Central memory CD8-positive, alpha-beta T cell (primary cell): ENCODE measurements around the gene MYCBP2.

Source experiments
- ATAC-seq: fragments of 150-1000 bp; cut with Tn5 transposase; replicated peaks from 2 replicates; pipeline ENCODE4 v1.10.0; 2022; ENCODE audit warnings: mild to moderate bottlenecking, moderate FRiP score, moderate number of reproducible peaks; ENCODE audit not compliant: poor library complexity, severe bottlenecking; ENCODE audit errors: extremely low read depth
- DNase-seq, 2 donors: peaks; one replicate each; pipeline ENCODE4 v3.0.0; 2021; ENCODE audit warnings: low spot score in 2 of 2
- H3K27ac Mint-ChIP-seq: one replicate; pipeline ENCODE4 v1.8.0; 2022; ENCODE audit warnings: low read depth, mild to moderate bottlenecking, moderate library complexity, mixed read lengths
- H3K27me3 Mint-ChIP-seq: one replicate; pipeline ENCODE4 v1.8.0; 2022; ENCODE audit warnings: mixed read lengths
- H3K36me3 Mint-ChIP-seq: one replicate; pipeline ENCODE4 v1.8.0; 2022; ENCODE audit warnings: mild to moderate bottlenecking, moderate library complexity, mixed read lengths; ENCODE audit not compliant: insufficient read depth
- H3K4me1 Mint-ChIP-seq: one replicate; pipeline ENCODE4 v1.8.0; 2022; ENCODE audit warnings: mixed read lengths
- H3K4me3 Mint-ChIP-seq: one replicate; pipeline ENCODE4 v1.8.0; 2022; ENCODE audit warnings: mild to moderate bottlenecking, moderate library complexity, mixed read lengths
- H3K9me3 Mint-ChIP-seq: one replicate; pipeline ENCODE4 v1.8.0; 2022; ENCODE audit warnings: mixed read lengths

Gene MYCBP2

DNA sequence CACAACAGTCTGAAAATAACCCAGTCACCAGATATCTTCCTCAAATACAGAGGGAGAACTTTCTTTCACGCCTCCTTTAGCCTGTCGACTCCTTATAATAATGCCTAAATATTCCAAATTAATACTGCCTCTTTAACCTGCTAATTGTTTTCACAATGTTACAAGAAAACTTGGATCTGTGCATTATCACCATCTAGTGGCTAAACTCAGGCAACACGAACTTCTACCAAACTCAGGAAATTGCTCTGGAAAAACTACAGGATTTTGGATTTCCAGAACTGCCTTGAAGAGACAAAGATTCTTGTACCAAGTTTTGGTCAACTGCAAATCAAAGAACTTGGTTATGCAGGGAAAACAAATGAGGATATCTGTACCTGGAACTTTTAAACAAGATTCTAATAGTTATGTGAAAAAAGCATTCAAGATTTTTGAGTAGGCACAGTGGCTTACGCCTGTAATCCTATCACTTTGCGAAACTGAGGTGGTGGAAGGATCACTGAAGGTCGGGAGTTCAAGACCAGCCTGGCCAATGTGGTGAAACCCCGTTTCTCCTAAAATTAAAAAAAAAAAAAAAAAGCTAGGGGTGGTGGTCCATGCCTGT lies 324.2 kb downstream of the MYCBP2 start:
- Mint-ChIP-seq H3K4me1 (peaks cover 16% of the 10 kb centered on the region), H3K27me3 (no peaks in the 10 kb centered on the region), H3K9me3 (no peaks in the 10 kb centered on the region), H3K27ac (no peak overlapping the region), H3K36me3 (peaks cover 19% of the 10 kb centered on the region), H3K4me3 (no peak overlapping the region)
- DNase-seq (no peak), ATAC-seq (no peak)

DNA sequence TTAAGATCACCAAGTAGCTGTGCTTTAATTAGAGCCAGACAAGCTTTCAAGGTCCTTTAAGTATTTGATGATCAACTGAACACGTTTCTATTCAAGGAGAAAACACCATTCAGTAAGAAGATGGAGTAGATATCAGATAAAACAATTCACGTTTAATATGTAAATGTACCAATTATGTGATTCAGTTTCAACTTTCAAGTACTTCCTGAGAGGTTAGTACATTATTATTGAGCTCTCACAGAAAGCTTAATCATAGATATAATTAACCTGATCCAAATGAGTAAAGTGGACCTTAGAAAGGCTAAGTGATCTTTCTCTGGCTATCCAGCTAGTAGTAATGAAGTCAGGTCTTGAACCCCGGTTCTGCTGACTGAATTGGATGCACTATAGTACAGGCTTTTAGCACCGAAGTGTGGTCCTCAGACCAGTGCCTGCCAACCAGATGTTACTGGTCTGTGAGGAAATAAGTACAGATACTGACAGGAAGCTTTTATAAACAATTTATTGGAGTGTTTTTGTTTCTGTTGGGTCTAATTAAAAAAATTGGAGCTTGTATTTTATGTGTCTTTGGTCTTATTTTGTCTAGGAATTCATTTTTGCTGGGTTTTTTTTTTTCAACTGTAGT lies 324.8 kb downstream of the MYCBP2 start:
- no peaks in the 10 kb centered on the region for H3K9me3 Mint-ChIP-seq
- H3K36me3 Mint-ChIP-seq, result peaks cover 14% of the 10 kb centered on the region
- peaks cover 13% of the 10 kb centered on the region for H3K4me1 Mint-ChIP-seq
- H3K4me3 Mint-ChIP-seq, result no peak overlapping the region
- DNase-seq, result no peak
- ATAC-seq, result no peak
- no peak overlapping the region for H3K27ac Mint-ChIP-seq
- H3K27me3 Mint-ChIP-seq, result no peaks in the 10 kb centered on the region

DNA sequence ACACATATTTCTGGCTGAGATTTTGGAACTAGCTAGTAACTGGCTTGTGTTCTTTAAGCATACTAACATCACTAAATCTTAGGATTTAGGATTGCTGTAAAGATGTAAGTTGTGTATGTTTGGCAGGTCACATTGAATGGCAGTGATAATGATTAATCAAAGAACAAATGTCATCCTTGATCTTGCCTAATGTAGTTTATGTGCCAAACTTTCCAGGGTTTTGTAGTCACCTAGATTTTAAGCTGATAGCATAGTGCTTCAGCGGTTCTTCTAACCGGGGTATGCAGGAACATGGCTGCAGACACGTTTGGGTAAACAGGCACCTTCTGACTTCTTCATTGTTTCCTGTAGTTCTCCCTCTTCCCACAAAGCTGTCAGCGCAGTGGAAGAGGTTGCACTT lies 325.4 kb downstream of the MYCBP2 start:
- DNase-seq (no peak), ATAC-seq (no peak)
- Mint-ChIP-seq H3K27ac (no peak overlapping the region), H3K4me3 (no peak overlapping the region), H3K36me3 (peaks cover 13% of the 10 kb centered on the region), H3K9me3 (no peaks in the 10 kb centered on the region), H3K4me1 (peaks cover 10% of the 10 kb centered on the region), H3K27me3 (no peaks in the 10 kb centered on the region)

DNA sequence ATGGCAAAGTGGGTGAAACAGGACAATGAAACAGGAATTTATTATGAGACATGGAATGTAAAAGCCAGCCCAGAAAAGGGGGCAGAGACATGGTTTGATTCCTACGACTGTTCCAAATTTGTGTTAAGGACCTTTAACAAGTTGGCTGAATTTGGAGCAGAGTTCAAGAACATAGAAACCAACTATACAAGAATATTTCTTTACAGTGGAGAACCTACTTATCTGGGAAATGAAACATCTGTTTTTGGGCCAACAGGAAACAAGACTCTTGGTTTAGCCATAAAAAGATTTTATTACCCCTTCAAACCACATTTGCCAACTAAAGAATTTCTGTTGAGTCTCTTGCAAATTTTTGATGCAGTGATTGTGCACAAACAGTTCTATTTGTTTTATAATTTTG lies 326.4 kb downstream of the MYCBP2 start:
- Mint-ChIP-seq H3K9me3 (no peaks in the 10 kb centered on the region), H3K27ac (no peak overlapping the region), H3K27me3 (no peaks in the 10 kb centered on the region), H3K4me3 (no peak overlapping the region), H3K4me1 (peaks cover 5% of the 10 kb centered on the region), H3K36me3 (peaks cover 15% of the 10 kb centered on the region)
- DNase-seq (no peak), ATAC-seq (no peak)
